HG03460 (cell line): ENCODE results near the gene MOB3A.

Experiments
- ATAC-seq: cut with Tn5 transposase; IDR thresholded peaks from one replicate; pipeline ENCODE4 v1.9.1; 2021; ENCODE audit not compliant: unreplicated experiment

The MOB3A gene

DNA sequence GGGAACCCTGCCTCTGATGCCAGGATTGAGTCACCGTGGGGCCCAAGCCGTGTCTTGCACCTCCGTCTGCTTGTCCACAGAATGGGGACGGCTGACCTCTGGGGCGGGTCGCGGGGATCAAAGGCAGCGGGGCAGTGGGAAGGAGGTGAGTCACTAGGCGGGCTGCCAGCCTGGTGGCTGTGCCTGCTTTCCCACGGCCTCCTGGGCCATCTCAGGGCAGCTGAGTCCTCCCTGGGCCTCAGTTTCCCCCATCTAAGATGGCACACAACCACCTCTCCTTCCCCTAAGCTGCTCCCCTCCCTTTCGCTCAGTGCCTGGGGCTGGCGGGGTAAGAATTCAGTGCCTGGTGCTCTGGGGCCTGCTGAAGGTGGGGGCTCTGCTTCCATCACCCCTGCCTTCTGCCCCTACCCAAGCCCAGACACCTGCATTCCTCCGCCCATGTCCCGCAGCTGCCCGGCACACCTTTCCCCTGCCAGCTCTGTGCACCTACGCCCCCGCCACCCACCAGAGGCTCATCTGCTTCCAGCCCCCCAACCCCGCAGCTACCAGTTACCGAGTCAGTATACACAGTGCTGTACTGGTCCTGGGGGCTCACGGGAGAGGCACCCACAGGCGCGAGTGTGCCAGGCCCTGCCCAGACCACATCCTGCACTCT is 48.5 kb downstream of the MOB3A start:
- no peak for ATAC-seq

DNA sequence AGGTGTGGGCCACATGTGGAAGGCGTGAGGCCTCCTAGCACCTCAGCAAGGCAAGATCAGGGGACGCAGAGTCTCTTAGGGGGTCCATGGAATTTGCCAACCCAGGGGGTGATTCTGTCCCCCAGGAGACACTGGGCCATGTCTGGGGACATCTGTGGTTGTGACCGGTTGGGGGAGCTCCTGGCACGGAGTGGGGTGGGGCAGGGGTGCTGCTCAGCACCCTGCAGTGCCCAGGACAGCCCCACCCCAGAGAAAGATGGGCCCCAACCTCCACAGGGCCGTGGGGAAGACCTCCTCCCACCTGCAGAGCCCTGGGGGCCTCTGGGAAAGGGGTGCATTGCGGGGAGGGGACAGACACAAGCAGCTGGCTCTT is 49.1 kb downstream of the MOB3A start:
- ATAC-seq = no peak

- ATAC-seq = no peak
Observed at GRCh38 chr19:2046046-2046907, 49.8 kb downstream of the MOB3A start.

- ATAC-seq = no peak
Observed at GRCh38 chr19:2045501-2046045, 50.6 kb downstream of the MOB3A start.

DNA sequence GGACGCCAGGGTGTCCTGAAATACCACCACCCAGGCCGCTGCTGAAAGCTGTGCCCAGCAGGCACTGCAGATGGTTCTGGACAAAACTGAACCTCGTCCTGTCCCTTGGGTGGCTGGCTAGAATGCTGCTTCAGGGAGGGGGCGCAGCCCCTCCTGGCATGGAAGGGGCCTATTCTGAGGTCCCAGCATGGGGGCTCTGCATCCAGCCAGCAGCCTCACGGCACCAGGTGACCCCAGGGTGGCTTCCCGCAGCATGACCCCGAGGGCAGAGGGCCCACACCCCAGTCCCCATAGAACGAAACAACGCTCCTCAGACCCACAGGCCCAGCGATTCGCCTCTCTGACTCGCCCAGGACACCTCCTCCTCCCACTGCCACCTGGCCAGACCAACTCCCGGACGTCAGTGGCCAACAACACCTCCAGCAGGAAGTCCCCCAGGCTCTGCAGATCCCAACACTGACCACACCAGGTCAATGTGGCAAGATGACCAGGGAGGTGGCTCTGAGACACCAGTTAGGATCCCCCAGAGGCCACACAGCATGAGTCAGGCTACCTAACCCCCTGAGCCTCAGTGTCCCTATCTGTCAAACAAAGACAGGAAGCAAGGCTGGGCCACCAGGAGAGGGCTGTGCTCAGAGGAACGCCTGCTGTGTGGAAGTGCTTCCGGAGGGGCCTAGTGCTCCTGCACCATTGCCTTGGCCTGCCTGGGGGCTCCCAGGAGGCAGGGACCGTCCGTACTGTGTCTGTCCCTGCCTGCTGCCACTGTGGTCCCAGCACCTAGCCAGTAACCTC is 51.2 kb downstream of the MOB3A start:
- ATAC-seq = no peak

DNA sequence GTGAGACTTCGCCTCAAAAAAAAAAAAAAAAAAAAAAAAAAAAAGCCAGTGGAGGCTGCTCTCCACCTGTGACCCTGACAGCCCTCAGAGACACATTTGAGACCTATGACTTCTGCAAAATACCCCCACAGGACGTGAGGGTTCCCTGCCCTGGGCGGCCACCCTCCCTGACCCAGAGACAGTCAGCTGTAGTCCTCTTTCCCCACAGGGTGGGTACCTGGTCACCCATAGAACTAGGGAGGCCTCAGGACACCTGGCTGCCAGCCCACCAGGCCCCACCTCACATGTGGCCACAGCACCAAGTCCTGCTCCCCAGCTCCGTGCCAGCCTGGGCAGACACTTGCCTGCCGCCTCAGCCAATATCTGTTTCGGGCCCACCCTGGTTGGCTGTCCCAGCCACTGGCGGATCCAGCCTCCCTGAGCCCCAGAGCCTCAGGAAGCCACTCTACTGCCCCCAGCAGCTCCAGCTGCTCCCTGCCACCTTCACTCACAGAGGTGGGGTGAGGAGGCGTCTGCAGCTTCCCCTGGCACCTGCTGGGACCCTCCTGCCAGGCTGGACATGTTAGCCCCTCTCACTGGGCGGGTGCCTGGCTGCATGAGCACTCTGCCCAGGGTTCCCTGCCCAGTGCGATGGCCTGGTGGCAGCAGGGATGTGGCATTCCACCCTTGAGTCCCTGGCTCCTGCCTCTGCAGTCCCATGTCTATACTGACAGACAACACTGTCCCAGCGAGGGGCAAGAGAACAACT is 52.0 kb downstream of the MOB3A start:
- ATAC-seq = no peak

DNA sequence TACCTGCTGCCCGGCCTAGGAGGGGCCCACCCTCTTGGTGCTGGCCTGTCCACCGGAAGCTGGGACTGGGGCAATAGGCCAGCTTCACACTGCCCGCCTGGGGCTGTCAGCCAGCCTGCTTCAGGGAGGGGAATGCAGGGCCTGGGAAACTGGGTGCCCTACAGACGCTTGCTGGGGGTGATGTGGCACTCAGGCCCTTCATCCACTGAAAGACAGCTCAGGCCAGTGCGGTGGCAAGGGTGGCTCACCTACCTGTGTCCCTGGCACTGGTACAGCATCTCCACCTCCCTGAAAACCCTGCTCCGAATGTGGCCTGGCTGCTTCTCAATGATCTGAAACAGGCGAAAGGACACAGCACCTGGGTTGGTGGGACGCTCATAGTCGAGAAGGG is 52.9 kb downstream of the MOB3A start:
- no peak for ATAC-seq

DNA sequence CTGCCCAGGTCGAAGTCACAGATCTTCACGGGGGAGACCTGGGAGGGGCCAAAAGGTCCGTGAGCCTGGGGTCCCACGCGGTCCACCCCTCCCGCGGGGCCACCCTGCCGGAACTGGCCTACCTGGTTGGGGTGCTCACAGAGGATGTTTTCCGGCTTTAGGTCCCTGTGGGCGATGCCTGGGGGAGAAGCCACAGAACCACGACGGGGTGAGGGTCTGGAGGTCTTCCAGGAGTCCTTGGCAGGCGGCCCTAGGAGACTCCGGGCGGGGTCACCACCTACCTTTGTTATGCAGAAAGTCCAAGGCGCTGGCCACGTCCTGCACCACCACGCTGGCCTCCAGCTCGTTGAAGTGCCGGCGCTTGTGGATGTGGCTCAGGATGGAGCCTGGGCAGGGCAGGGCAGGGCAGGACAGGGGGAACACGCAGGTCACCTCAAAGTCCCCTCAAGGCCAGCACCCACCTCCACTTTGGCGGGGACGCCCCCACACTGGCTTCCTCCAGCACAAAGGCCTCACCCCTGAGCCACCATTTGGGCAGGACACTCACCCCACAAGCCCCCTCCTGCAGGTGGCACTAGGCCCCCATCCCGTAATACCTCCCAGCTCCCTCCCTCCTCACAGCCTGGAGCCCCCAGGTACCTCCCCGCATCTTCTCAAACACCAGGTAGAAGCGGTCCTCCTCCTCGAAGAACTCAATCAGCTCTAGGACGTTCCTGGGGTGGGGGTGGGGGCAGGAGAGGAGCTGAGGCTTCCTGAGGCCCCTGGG is 53.5 kb downstream of the MOB3A start:
- ATAC-seq = no peak

DNA sequence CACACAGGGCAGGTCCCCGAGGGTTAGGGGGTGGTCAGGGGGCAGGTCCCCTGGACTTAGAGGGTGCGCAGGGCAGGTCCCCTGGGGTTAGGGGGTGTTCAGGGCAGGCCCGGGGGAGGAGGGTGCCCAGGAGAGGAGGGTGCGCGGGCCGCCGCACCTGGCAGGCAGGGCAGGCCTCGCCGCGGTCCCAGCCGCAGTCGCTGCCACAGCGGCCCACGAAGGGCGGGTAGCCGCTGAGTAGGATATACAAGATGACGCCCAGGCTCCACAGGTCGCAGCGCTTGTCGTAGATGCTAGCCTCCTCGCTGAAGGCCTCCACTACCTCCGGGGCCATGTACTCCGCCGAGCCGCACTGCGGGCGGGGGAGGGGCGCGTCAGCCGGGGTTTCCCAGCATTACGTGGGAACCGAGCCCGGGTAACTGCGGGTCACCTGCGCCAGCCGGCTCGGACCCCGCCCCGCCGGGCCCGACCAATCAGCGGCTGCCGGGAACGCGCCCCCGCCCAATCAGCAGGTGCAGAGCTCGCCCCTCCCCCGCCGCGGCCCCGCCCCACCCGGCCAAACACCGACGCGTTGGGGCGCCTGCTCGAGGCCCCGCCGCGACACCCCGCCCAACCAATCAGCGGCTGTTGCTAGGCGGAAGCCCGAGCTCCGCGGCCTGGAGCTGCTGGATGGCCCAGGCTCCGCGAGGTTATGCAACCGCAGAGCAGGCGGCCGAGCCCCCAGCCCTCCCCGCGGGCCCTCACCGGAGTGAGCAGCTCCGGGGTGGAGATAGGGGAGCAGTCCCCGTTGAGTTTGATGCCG is 54.2 kb downstream of the MOB3A start:
- ATAC-seq = peak; percentile 61

- no peak for ATAC-seq
Observed at GRCh38 chr19:2041433-2041682, 54.8 kb downstream of the MOB3A start.

- ATAC-seq = no peak
Observed at GRCh38 chr19:2040647-2041432, 55.3 kb downstream of the MOB3A start.

DNA sequence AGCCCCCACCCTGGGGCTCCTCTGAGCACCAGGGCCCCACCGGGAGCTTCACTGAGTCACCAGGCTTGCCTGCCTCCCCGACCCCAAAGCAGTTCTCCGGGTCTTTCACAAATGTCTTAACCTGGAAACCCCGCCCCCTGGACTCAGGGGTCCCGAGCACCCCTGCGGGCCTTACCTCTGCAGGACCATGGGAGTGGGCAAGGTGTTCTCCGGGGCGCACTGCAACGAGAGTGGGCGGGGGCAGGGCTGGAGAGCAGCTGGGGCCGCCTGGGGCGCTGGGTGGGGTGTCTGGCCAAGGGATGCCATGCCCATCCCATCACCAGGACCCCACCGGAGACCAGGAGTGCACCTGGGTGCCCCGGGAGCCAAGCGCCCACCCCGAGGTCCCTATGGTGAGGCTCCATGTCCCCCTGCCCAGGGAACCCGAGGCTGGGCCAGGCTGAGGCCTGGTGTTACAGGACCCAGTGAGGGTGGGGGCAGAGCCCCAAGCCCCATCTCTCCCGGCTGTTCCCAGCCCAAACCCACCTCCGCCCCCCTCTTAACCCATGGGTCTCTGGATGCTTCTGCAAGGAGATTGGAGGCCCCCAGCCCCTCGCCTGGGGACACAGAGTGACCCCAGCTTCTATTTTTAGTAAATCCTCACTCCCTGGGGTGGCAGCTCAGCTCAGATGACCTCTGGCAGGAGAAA is 56.0 kb downstream of the MOB3A start:
- ATAC-seq = no peak

DNA sequence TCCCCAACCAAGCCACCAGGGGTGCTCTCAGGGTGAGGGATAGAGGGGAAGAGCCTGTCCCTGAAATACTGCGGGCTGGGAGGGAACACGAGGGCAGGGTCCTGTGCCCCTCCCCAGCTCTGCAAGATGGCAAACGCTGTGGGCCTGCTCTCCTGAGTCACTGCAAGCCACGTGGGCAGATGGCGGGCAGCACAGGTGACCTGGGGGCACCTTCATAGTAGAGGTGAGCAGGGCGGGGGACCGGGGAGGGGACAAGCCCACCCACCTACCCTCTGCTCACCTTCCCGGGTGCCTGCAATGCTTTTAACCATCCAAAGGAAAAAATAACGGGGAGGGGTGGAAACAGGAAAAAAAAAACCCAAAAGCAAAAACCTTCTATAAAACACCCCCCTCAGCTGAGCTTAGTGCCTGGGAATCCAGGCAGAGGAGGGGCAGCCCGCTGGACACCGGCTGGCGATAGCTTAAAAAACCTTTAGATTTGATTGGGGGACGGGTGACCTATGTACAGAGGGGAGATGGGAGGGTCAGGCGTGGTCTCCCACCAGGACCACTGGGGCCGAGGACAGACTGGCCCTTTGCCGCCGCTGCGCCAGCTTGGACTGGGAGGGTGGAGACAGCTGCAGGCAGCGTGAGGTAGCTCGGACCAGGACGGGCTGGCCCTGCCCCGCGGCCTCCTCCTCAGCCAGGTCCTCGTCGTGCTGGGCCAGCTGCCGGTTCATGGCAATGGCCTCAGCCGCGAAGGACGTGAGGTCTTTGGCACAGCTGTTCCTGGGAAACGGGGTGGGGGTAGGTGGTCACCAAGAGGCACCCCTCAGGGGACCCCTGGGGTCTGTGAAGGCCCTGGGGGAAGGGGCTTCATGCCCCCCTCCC is 56.8 kb downstream of the MOB3A start:
- no peak for ATAC-seq

DNA sequence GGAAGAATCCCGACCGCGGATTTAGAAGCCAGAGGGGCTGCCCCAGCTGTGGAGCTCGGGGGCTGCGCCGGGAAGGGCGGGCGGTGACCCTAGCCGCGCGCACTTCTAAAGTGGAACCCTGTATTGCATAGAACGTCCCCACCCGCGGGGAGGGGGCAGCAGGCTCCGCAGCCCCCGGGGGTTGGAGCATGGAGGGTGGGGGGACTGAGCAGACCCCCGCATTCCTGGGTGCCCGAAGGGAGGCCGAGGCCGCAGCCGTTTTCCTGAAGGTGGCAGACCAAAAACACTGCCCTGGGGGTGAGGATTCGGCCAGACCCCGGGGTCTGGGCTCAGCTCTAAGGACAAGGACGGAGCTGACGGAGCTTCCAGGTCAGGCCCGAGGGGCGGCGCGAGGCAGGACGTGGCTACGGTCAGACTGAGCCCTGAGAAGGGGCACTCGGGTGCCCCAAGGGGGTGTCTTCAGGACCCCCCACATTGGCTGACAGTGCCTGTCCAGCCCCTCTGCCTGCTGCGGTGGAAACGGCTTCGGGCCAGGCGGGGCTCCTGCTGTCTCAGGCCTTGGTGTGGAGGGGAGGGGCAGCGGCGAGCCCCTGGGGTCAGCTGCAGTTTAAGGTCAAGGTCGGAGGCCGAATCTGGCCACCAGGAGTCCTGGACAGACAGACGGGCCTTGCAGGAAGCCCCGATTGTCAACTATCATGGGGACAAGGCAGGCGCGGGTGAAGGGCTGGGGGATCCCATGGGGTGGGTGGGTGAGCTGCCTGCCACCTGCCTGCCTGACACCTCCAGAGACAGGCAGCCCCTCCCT is 57.6 kb downstream of the MOB3A start:
- no peak for ATAC-seq

- no peak for ATAC-seq
Observed at GRCh38 chr19:2037651-2038255, 58.4 kb downstream of the MOB3A start.

GRCh38 chr19:2036424-2036823 is 59.7 kb downstream of the MOB3A start:
- ATAC-seq = no peak
